Vagina (tissue), 2 donors: Measurements from ENCODE around the gene NR4A1. TPM values are rescaled to one million over a fixed set of nuclear protein-coding genes. Genes with fewer than 3 reads are reported as not detected.

Source experiments
- DNase-seq, 2 donors: peaks; one replicate each; pipeline ENCODE4 v3.0.0-alpha.2; 2017; ENCODE audit errors: extremely low spot score in 2 of 2
- H3K27ac ChIP-seq: fragments of 200-600 bp; sonication (generic); one replicate; pipeline ENCODE4 v1.5.1; 2019
- H3K27me3 ChIP-seq: fragments of 200-600 bp; sonication (generic); one replicate; pipeline ENCODE4 v1.5.1; 2019
- H3K36me3 ChIP-seq, 2 donors: fragments of 200-600 bp; sonication (generic); one replicate each; pipeline ENCODE4 v1.5.1; 2017 to 2019
- H3K4me1 ChIP-seq: fragments of 200-600 bp; sonication (generic); one replicate; pipeline ENCODE4 v1.5.1; 2019
- H3K4me3 ChIP-seq, 2 donors: fragments of 200-600 bp; sonication (generic); 1 replicate in 1 of 2; 2 replicates in 1 of 2; pipeline ENCODE4 v1.5.1; 2016 to 2019
- H3K9me3 ChIP-seq: fragments of 200-600 bp; sonication (generic); one replicate; pipeline ENCODE4 v1.5.1; 2019
- POLR2A ChIP-seq, 2 donors: fragments of 450-650 bp; IDR thresholded peaks; one replicate each; pipeline ENCODE4 v1.6.1; 2017; ENCODE audit warnings: antibody characterized with exemption in 2 of 2, mild to moderate bottlenecking in 2 of 2, moderate library complexity in 2 of 2
- POLR2AphosphoS5 ChIP-seq, 2 donors: sonication (generic); formaldehyde crosslinking; IDR thresholded peaks; one replicate each; pipeline ENCODE4 v1.9.0; 2017; ENCODE audit warnings: antibody characterized with exemption in 2 of 2, mild to moderate bottlenecking in 2 of 2, low read depth in 1 of 2; ENCODE audit not compliant: insufficient read depth in 1 of 2
- intact Hi-C: fragments of 100-400 bp; cut with DNase I; formaldehyde crosslinking; loops from one replicate; pipeline ENCODE4 v1.15.1; 2023
- total RNA-seq: library from RNA; depleted of rRNA; stranded (reverse); fragments of >200 nt; gene quantifications from one replicate; pipeline ENCODE4 v1.2.3, GENCODE V29; 2016
- TF ChIP-seq, protein P1 (sequence below), 3 experiments: fragments of 450-650 bp in 2 of 3; fragments of 200-600 bp in 1 of 3; sonication (generic) in 1 of 3; IDR thresholded peaks; one replicate each; pipeline ENCODE4 v1.5.1; 2017 to 2019; ENCODE audit warnings: antibody characterized with exemption in 3 of 3, mild to moderate bottlenecking in 2 of 3, moderate library complexity in 2 of 3

The NR4A1 gene
- total RNA-seq, 1 donor from 2014 or later: 465 TPM

DNA sequence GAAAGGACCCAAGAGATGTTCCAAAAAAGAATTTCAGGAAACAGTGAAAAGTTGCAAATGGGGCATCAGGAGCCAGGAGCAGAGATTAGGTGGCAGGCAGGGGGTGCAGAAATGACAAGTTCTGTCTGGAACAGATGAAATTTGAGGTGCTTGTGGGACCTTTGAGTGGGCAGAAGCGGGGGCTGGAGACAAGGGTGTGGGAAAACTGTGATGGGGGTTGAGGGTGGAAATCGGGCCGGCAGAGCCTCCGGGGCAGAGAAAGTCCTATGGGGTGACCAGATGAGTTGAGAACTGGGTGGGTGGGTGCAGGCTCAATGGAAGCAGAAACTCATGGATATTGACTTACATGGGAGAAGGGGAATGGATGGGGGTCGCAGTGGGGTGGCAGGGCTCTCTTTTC lies 1.6 kb upstream of the NR4A1 start:
- no peak overlapping the region for H3K4me3 ChIP-seq
- H3K4me1 ChIP-seq: peaks cover 40% of the 10 kb centered on the region
- peaks cover 0 to 4% of the 10 kb centered on the region in 2 donors for H3K36me3 ChIP-seq
- H3K27me3 ChIP-seq: no peaks in the 10 kb centered on the region
- intact Hi-C loops: no loop called here
- DNase-seq: no peak
- H3K9me3 ChIP-seq: no peaks in the 10 kb centered on the region
- no peak for TF ChIP-seq POLR2AphosphoS5 (IDR thresholded peaks at IDR 0.05; ENCODE audit: insufficient read depth in 1 of 2, low read depth in 1 of 2)
- no peak for TF ChIP-seq POLR2A (IDR thresholded peaks at IDR 0.05)
- TF ChIP-seq, protein P1, sequence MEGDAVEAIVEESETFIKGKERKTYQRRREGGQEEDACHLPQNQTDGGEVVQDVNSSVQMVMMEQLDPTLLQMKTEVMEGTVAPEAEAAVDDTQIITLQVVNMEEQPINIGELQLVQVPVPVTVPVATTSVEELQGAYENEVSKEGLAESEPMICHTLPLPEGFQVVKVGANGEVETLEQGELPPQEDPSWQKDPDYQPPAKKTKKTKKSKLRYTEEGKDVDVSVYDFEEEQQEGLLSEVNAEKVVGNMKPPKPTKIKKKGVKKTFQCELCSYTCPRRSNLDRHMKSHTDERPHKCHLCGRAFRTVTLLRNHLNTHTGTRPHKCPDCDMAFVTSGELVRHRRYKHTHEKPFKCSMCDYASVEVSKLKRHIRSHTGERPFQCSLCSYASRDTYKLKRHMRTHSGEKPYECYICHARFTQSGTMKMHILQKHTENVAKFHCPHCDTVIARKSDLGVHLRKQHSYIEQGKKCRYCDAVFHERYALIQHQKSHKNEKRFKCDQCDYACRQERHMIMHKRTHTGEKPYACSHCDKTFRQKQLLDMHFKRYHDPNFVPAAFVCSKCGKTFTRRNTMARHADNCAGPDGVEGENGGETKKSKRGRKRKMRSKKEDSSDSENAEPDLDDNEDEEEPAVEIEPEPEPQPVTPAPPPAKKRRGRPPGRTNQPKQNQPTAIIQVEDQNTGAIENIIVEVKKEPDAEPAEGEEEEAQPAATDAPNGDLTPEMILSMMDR (IDR thresholded peaks at IDR 0.05): no peak
- peak overlapping the region; percentile 99 for H3K27ac ChIP-seq

DNA sequence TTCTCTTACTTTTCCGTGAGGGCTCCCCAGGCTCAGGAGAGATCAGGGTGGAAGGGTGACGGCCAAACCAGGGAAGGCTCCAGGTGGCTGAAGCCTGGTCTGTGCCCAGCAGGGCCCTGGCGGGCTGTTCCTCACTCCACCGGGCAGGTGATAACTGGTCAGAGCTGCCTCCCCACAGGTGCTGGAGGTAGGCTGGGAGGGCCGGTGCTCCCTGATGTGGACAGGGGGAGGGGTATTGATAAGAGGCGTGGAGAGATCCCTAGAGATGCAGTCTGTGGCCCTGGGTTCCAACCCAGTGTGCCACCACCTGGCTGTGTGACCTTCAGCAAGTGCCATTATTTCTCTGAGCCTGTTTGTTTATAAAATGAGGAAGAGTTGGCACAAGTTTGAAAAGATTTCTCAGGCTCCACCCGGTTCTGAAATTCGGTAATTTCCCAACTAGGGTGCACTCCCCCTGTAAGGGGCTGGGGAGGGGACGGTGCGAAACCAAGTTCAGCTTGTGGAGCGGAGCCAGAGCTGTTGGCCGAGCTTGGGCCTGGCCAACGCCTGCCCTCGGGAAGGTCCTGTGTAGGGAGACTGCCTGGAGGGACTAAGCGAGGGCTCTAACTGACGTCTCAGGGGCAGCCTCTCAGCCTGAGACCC lies 1.0 kb upstream of the NR4A1 start:
- Histone ChIP-seq H3K9me3 (no peaks in the 10 kb centered on the region), H3K27me3 (no peaks in the 10 kb centered on the region), H3K36me3 (peaks cover 0 to 10% of the 10 kb centered on the region in 2 donors), H3K4me1 (peaks cover 34% of the 10 kb centered on the region), H3K4me3 (peak overlapping the region; percentile 53 to 77), H3K27ac (peak overlapping the region; percentile 99)
- intact Hi-C loops: no loop called here
- DNase-seq: peak in 1 of 2 donors; percentile 94
- TF ChIP-seq, protein P1 (IDR thresholded peaks at IDR 0.05): no peak
- TF ChIP-seq POLR2AphosphoS5 (IDR thresholded peaks at IDR 0.05; ENCODE audit: insufficient read depth in 1 of 2, low read depth in 1 of 2) (no peak), POLR2A (IDR thresholded peaks at IDR 0.05) (no peak)

DNA sequence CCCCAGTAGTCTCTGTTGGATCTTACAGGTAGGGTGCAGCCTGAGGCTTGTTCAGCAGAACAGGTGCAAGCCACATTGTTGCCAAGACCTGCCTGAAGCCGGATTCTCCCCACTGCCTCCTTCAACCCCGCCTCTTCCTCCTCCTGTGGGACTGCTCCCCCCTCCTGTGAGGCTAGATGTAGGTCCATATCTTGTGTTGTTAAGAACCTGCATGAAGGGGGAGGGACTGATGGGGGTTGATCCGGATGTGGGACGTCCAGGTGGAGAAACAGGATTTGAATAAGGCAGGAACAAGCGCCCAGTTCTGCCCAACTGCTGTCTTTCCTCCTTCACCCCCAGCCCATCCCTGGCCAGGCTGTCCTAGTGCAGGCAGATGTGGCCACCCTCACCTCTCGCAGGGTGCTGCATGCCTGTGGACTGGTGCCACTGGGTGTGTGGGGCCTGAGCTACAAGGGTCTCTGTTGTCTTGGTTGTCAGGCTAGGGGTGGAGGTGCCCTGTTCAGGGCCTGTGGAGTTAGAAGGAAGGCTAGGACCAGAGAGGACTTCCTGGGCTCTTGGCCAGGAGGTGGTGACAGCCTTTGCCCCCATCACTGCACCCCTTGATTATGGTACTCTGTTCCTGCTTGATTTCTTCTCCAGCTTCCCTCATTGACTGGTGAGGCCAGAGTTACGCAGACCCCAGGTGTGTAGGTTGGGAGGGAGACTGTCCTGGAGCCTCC lies 1.4 kb downstream of the NR4A1 start:
- Histone ChIP-seq H3K36me3 (peaks cover 0 to 16% of the 10 kb centered on the region in 2 donors), H3K4me1 (peaks cover 24% of the 10 kb centered on the region), H3K9me3 (no peaks in the 10 kb centered on the region), H3K27ac (peak overlapping the region; percentile 99), H3K4me3 (peak overlapping the region; percentile 53 to 77), H3K27me3 (no peaks in the 10 kb centered on the region)
- TF ChIP-seq, protein P1 (IDR thresholded peaks at IDR 0.05): no peak
- TF ChIP-seq POLR2A (IDR thresholded peaks at IDR 0.05) (no peak), POLR2AphosphoS5 (IDR thresholded peaks at IDR 0.05; ENCODE audit: insufficient read depth in 1 of 2, low read depth in 1 of 2) (peak in 1 of 2 donors; percentile 69)
- peak in 1 of 2 donors; percentile 92 for DNase-seq
- intact Hi-C loops: loop anchor here (2.0 kb wide), 1 partner anchor 30 kb away; no protein-coding TSS in a partner anchor

DNA sequence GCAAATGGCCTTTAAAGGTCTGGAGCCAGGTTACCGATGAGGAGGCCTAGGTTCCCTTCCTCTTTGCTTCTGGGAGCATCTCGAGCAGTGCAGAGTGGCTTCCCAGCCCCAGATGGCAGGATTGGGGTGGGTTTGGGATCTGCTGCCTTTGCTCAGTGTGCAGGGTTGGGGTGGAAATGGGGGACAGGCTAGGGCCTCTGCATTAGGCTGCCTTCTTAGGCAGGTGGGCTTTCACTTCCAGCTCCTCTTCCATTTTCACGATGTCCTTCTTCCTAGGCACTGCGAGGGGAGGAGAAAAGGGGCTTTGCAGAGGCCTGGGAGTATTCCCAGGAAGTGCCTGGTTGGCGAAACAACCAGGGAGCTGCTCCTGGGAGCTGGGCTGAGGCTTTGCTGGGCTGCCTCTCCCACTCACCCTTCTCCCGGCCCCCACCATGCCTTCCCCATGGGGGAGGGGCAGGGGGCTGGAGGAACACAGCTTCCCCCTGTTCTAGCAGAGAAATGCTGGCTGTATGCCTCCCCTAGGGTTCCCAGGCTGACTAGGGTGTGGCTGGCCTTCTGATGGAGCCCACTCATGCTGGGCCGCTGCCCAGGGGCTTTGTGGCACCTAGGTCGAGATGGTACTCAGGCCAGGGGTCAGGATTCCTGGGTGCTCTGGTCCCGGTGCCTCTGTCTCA lies 2.4 kb downstream of the NR4A1 start:
- peak in 1 of 2 donors; percentile 37 for TF ChIP-seq POLR2AphosphoS5 (IDR thresholded peaks at IDR 0.05; ENCODE audit: insufficient read depth in 1 of 2, low read depth in 1 of 2)
- no peak for TF ChIP-seq POLR2A (IDR thresholded peaks at IDR 0.05)
- no peak for DNase-seq
- Histone ChIP-seq H3K27ac (peak overlapping the region; percentile 99), H3K4me1 (peaks cover 24% of the 10 kb centered on the region), H3K27me3 (no peaks in the 10 kb centered on the region), H3K36me3 (peaks cover 0 to 23% of the 10 kb centered on the region in 2 donors), H3K9me3 (no peaks in the 10 kb centered on the region), H3K4me3 (peak overlapping the region; percentile 35 to 53)
- intact Hi-C loops: loop anchor here (2.0 kb wide), 1 partner anchor 29 kb away; no protein-coding TSS in a partner anchor

DNA sequence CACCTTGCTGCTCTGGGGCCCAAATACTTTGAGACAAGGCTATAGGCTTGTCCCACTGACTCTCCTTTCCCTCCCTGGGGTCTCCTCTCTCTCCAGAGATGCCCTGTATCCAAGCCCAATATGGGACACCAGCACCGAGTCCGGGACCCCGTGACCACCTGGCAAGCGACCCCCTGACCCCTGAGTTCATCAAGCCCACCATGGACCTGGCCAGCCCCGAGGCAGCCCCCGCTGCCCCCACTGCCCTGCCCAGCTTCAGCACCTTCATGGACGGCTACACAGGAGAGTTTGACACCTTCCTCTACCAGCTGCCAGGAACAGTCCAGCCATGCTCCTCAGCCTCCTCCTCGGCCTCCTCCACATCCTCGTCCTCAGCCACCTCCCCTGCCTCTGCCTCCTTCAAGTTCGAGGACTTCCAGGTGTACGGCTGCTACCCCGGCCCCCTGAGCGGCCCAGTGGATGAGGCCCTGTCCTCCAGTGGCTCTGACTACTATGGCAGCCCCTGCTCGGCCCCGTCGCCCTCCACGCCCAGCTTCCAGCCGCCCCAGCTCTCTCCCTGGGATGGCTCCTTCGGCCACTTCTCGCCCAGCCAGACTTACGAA lies 3.1 kb downstream of the NR4A1 start:
- Histone ChIP-seq H3K27me3 (no peaks in the 10 kb centered on the region), H3K4me3 (peak overlapping the region in 1 of 2 donors; percentile 35), H3K36me3 (peaks cover 0 to 27% of the 10 kb centered on the region in 2 donors), H3K4me1 (peaks cover 24% of the 10 kb centered on the region), H3K27ac (peak overlapping the region; percentile 99), H3K9me3 (no peaks in the 10 kb centered on the region)
- TF ChIP-seq POLR2AphosphoS5 (IDR thresholded peaks at IDR 0.05; ENCODE audit: insufficient read depth in 1 of 2, low read depth in 1 of 2): no peak
- TF ChIP-seq POLR2A (IDR thresholded peaks at IDR 0.05): no peak
- TF ChIP-seq, protein P1 (IDR thresholded peaks at IDR 0.05): no peak
- no peak for DNase-seq
- intact Hi-C loops: no loop called here
